ENCODE measurements around the gene DYNC1H1.

- no peak for TF ChIP-seq CTCF (conservative IDR thresholded peaks at IDR 0.05; ENCODE audit: low read depth, low read length)
- TF ChIP-seq EZH2 (IDR thresholded peaks at IDR 0.05; ENCODE audit: low read length, unreplicated experiment) = no peak
Observed at GRCh38 chr14:102000902-102001301, 36.5 kb downstream of the DYNC1H1 start.
